Stimulated activated CD4-positive, alpha-beta T cell treated with anti-CD3 and anti-CD28 coated beads, TNF-alpha, amount 100 ng/mL, for 48 hours (primary cell): Measurements from ENCODE around the gene MGAT4B.

Experiments used
- DNase-seq, 3 donors: peaks; one replicate each; pipeline ENCODE4 v3.0.0-alpha.2; 2020; ENCODE audit warnings: low read depth in 3 of 3

Gene MGAT4B

GRCh38 chr5:179812135-179812825 lies 5.6 kb upstream of the MGAT4B start:
- DNase-seq = no peak

GRCh38 chr5:179805529-179806249 lies 977 bp downstream of the MGAT4B start:
- DNase-seq = no peak

GRCh38 chr5:179805070-179805528 lies 1.6 kb downstream of the MGAT4B start:
- no peak for DNase-seq

- DNase-seq = no peak
Observed at GRCh38 chr5:179804555-179804947, 2.1 kb downstream of the MGAT4B start.

- DNase-seq = no peak
Observed at GRCh38 chr5:179803651-179804554, 2.8 kb downstream of the MGAT4B start.

GRCh38 chr5:179802950-179803562 lies 3.6 kb downstream of the MGAT4B start:
- no peak for DNase-seq

- DNase-seq = no peak
Observed at GRCh38 chr5:179802207-179802883, 4.3 kb downstream of the MGAT4B start.

GRCh38 chr5:179801304-179802206 lies 5.1 kb downstream of the MGAT4B start:
- peak; percentile 68 to 85 (median 69) for DNase-seq

GRCh38 chr5:179800696-179801201 lies 5.9 kb downstream of the MGAT4B start:
- no peak for DNase-seq

- no peak for DNase-seq
Observed at GRCh38 chr5:179800071-179800695, 6.5 kb downstream of the MGAT4B start.

GRCh38 chr5:179799644-179799973 lies 7.1 kb downstream of the MGAT4B start:
- no peak for DNase-seq

GRCh38 chr5:179798771-179799643 lies 7.7 kb downstream of the MGAT4B start:
- no peak for DNase-seq

- no peak for DNase-seq
Observed at GRCh38 chr5:179798144-179798770, 8.4 kb downstream of the MGAT4B start.

- DNase-seq = no peak
Observed at GRCh38 chr5:179797741-179798140, 8.9 kb downstream of the MGAT4B start.

- DNase-seq = no peak
Observed at GRCh38 chr5:179796877-179797608, 9.6 kb downstream of the MGAT4B start.

- peak in 1 of 3 donors; percentile 70 for DNase-seq
Observed at GRCh38 chr5:179795863-179796833, 10.5 kb downstream of the MGAT4B start.
